ENCODE results near the gene R3HDM2.

GRCh38 chr12:57260366-57260765 lies 170.5 kb downstream of the R3HDM2 start:
- TF ChIP-seq CTCF (IDR thresholded peaks at IDR 0.05) (no peak), POLR2A (IDR thresholded peaks at IDR 0.05) (no peak)
